Caco-2 (cell line): Measurements from ENCODE around the gene SEZ6. TPM values are rescaled to one million over a fixed set of nuclear protein-coding genes. Genes with fewer than 3 reads are reported as not detected.

ENCODE experiments used
- BruUV-seq: library from RNA; stranded (reverse); fragments of 400-500 nt; replicated peaks from 2 replicates; lab custom pipeline; 2021; lab: Mats Ljungman, UMichigan
- CTCF ChIA-PET: fragments of 300-600 bp; sonication (Branson Sonifier 250); formaldehyde crosslinking; loops from one replicate; lab custom pipeline; 2022; ENCODE audit warnings: antibody characterized with exemption; lab: Charles Lee
- POLR2A ChIA-PET: fragments of 300-600 bp; sonication (Branson Sonifier 250); formaldehyde crosslinking; loops from one replicate; lab custom pipeline; 2022; ENCODE audit warnings: antibody characterized with exemption; lab: Charles Lee
- DNase-seq, 2 experiments: peaks; one replicate each; pipeline versions ENCODE4 v3.0.0 to v3.0.0-alpha.2; 2020 to 2022
- H3K27me3 ChIP-seq: replicated peaks from 2 replicates; pipeline ENCODE4 v1.6.0; 2011; ENCODE audit warnings: low read length; ENCODE audit not compliant: control insufficient read depth, insufficient read depth
- H3K36me3 ChIP-seq: 2 replicates; pipeline ENCODE4 v1.5.1; 2011; ENCODE audit warnings: low read length; ENCODE audit not compliant: control insufficient read depth, insufficient read depth
- H3K4me1 ChIP-seq: fragments of 250-450 bp; sonication (Bioruptor Pico); 2 replicates; pipeline ENCODE4 v1.5.1; 2020; ENCODE audit warnings: mild to moderate bottlenecking
- H3K4me3 ChIP-seq: 2 replicates; pipeline ENCODE4 v1.5.1; 2011; ENCODE audit warnings: low read depth, mild to moderate bottlenecking, control low read depth, low read length
- H3K9me3 ChIP-seq: fragments of 250-450 bp; sonication (Bioruptor Pico); 2 replicates; pipeline ENCODE4 v1.5.1; 2020; ENCODE audit warnings: mild to moderate bottlenecking, moderate library complexity
- H3K27ac Mint-ChIP-seq: one replicate; pipeline ENCODE4 v1.8.0; 2022; ENCODE audit warnings: mixed read lengths; ENCODE audit not compliant: unreplicated experiment
- H3K27me3 Mint-ChIP-seq: one replicate; pipeline ENCODE4 v1.8.0; 2022; ENCODE audit warnings: mixed read lengths; ENCODE audit not compliant: insufficient read depth, unreplicated experiment
- H3K36me3 Mint-ChIP-seq: one replicate; pipeline ENCODE4 v1.8.0; 2022; ENCODE audit warnings: mild to moderate bottlenecking, mixed read lengths; ENCODE audit not compliant: insufficient read depth, unreplicated experiment
- H3K4me1 Mint-ChIP-seq: one replicate; pipeline ENCODE4 v1.8.0; 2022; ENCODE audit warnings: low read depth, mixed read lengths; ENCODE audit not compliant: unreplicated experiment
- H3K4me3 Mint-ChIP-seq: one replicate; pipeline ENCODE4 v1.8.0; 2022; ENCODE audit warnings: mild to moderate bottlenecking, moderate library complexity, mixed read lengths; ENCODE audit not compliant: unreplicated experiment
- H3K9me3 Mint-ChIP-seq: one replicate; pipeline ENCODE4 v1.8.0; 2022; ENCODE audit warnings: mixed read lengths; ENCODE audit not compliant: unreplicated experiment
- CTCF ChIP-seq, 2 experiments: fragments of 200-600 bp in 1 of 2; IDR thresholded peaks; 1 replicate in 1 of 2; 2 replicates in 1 of 2; pipeline versions ENCODE4 v1.5.1 to v1.8.0; 2011 to 2022; ENCODE audit warnings: antibody characterized with exemption in 1 of 2, control low read depth in 1 of 2, inconsistent platforms in 1 of 2, low read depth in 1 of 2, low read length in 1 of 2, mild to moderate bottlenecking in 1 of 2, moderate library complexity in 1 of 2; ENCODE audit not compliant: insufficient read depth in 1 of 2, severe bottlenecking in 1 of 2, unreplicated experiment in 1 of 2
- intact Hi-C: fragments of 100-400 bp; cut with micrococcal nuclease; formaldehyde crosslinking; loops from one replicate; pipeline ENCODE4 v1.10.0; 2022; ENCODE audit not compliant: unreplicated experiment
- total RNA-seq: library from RNA; stranded (reverse); gene quantifications from 2 replicates; pipeline ENCODE4 v1.2.3, GENCODE V29; 2022

Gene SEZ6
- total RNA-seq, 1 experiment from 2014 or later, result not detected

DNA sequence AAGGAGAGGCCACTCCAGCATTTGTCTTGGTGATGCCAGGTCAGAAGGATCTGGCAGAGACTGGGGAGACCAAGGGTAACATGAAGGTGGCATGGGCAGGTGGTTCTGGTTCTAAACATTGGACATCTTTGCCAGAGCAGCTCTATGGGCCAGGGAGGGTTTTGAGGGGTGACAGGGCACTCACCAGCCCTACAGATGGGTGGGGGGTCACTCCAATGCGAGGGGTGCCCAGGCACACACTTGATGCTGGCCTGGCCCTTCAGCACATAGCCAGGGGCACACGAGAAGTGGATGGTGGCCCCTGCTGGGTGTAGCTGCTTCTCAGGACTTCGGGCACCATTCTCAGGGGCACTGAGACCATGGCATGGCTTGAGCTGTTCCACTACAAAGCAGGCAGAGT, 49.0 kb downstream of the SEZ6 start:
- TF ChIP-seq CTCF (IDR thresholded peaks at IDR 0.05; ENCODE audit: insufficient read depth in 1 of 2, low read depth in 1 of 2, low read length in 1 of 2, severe bottlenecking in 1 of 2, unreplicated experiment in 1 of 2), result no peak
- Mint-ChIP-seq H3K4me1 (no peaks in the 10 kb centered on the region), H3K4me3 (no peak overlapping the region), H3K27me3 (no peaks in the 10 kb centered on the region), H3K36me3 (no peaks in the 10 kb centered on the region), H3K9me3 (no peaks in the 10 kb centered on the region), H3K27ac (no peak overlapping the region)
- Histone ChIP-seq H3K9me3 (no peaks in the 10 kb centered on the region), H3K27me3 (no peaks in the 10 kb centered on the region), H3K36me3 (no peaks in the 10 kb centered on the region), H3K4me1 (0 out of 2 replicates have a peak, but pooled peaks cover 4% of the 10 kb centered on the region), H3K4me3 (no peak overlapping the region)
- no peak for DNase-seq
- intact Hi-C loops, result no loop called here
- no TSS peak for BruUV-seq
- ChIA-PET CTCF (no interaction called here), POLR2A (no interaction called here)

- 0 out of 2 replicates have a peak, but pooled peaks cover 4% of the 10 kb centered on the region for H3K4me1 ChIP-seq
- ChIA-PET CTCF (interaction anchor here (0.9 to 1.5 kb wide), 2 partner anchors 9 to 161 kb away, joined by 3 read pairs; no protein-coding TSS in a partner anchor), POLR2A (no interaction called here)
- BruUV-seq, result no TSS peak
- Mint-ChIP-seq H3K27ac (no peak overlapping the region), H3K4me1 (no peaks in the 10 kb centered on the region), H3K27me3 (no peaks in the 10 kb centered on the region), H3K9me3 (no peaks in the 10 kb centered on the region), H3K36me3 (no peaks in the 10 kb centered on the region), H3K4me3 (no peak overlapping the region)
- no peaks in the 10 kb centered on the region for H3K36me3 ChIP-seq
- H3K4me3 ChIP-seq, result no peak overlapping the region
- intact Hi-C loops, result no loop called here
- no peaks in the 10 kb centered on the region for H3K27me3 ChIP-seq
- H3K9me3 ChIP-seq, result no peaks in the 10 kb centered on the region
- no peak for DNase-seq
- TF ChIP-seq CTCF (IDR thresholded peaks at IDR 0.05; ENCODE audit: insufficient read depth in 1 of 2, low read depth in 1 of 2, low read length in 1 of 2, severe bottlenecking in 1 of 2, unreplicated experiment in 1 of 2), result no peak
Measured at GRCh38 chr17:28956112-28956511, 49.7 kb downstream of the SEZ6 start.

GRCh38 chr17:28955408-28955807, 50.4 kb downstream of the SEZ6 start:
- ChIA-PET CTCF (interaction anchor here (0.9 to 1.5 kb wide), 3 partner anchors 10 to 162 kb away, joined by 3 read pairs; no protein-coding TSS in a partner anchor), POLR2A (no interaction called here)
- no peak for DNase-seq
- Histone ChIP-seq H3K4me1 (0 out of 2 replicates have a peak, but pooled peaks cover 4% of the 10 kb centered on the region), H3K9me3 (no peaks in the 10 kb centered on the region), H3K4me3 (no peak overlapping the region), H3K27me3 (no peaks in the 10 kb centered on the region), H3K36me3 (no peaks in the 10 kb centered on the region)
- no TSS peak for BruUV-seq
- no peak overlapping the region for H3K27ac Mint-ChIP-seq
- H3K36me3 Mint-ChIP-seq, result peaks cover 3% of the 10 kb centered on the region
- no peak overlapping the region for H3K4me3 Mint-ChIP-seq
- TF ChIP-seq CTCF (IDR thresholded peaks at IDR 0.05; ENCODE audit: insufficient read depth in 1 of 2, low read depth in 1 of 2, low read length in 1 of 2, severe bottlenecking in 1 of 2, unreplicated experiment in 1 of 2), result no peak
- H3K9me3 Mint-ChIP-seq, result no peaks in the 10 kb centered on the region
- H3K27me3 Mint-ChIP-seq, result no peaks in the 10 kb centered on the region
- intact Hi-C loops, result no loop called here
- no peaks in the 10 kb centered on the region for H3K4me1 Mint-ChIP-seq
